Activated T-helper 1 cell treated with anti-CD3 and anti-CD28 coated beads, Interleukin-12 subunit alpha, Interleukin-12 subunit beta, Interleukin-2, Interleukin-4 antibody, amounts not matched to agents 30 ng/mL and 10 ng/mL and 1 ng/mL, durations not matched to agents 14 hours and 24 hours and 36 hours (primary cell): ENCODE data around the gene PKD1. TPM values are rescaled to one million over a fixed set of nuclear protein-coding genes. Genes with fewer than 3 reads are reported as not detected.
"Not testable (repeated sequence)": the region's sequence is repeated elsewhere in the genome, so short reads cannot be mapped to it uniquely, and the experiment has no call there.

Source experiments
- DNase-seq: peaks from one replicate; pipeline ENCODE4 v3.0.0; 2021; ENCODE audit warnings: low spot score
- H3K27ac Mint-ChIP-seq: one replicate; pipeline ENCODE4 v1.8.0; 2021; ENCODE audit warnings: mild to moderate bottlenecking, mixed read lengths
- H3K27me3 Mint-ChIP-seq: one replicate; pipeline ENCODE4 v1.8.0; 2022; ENCODE audit warnings: mild to moderate bottlenecking, moderate library complexity, mixed read lengths; ENCODE audit not compliant: insufficient read depth
- H3K36me3 Mint-ChIP-seq: one replicate; pipeline ENCODE4 v1.8.0; 2021; ENCODE audit warnings: low read depth, mixed read lengths
- H3K4me1 Mint-ChIP-seq: one replicate; pipeline ENCODE4 v1.8.0; 2021; ENCODE audit warnings: low read depth, mixed read lengths
- H3K4me3 Mint-ChIP-seq: one replicate; pipeline ENCODE4 v1.8.0; 2021; ENCODE audit warnings: mild to moderate bottlenecking, moderate library complexity, mixed read lengths
- H3K9me3 Mint-ChIP-seq: one replicate; pipeline ENCODE4 v1.8.0; 2021; ENCODE audit warnings: mixed read lengths
- intact Hi-C: fragments of 100-400 bp; cut with micrococcal nuclease; formaldehyde crosslinking; loops from one replicate; pipeline ENCODE4 v1.15.1; 2024
- total RNA-seq: library from RNA; stranded (reverse); gene quantifications from 2 replicates; pipeline ENCODE4 v1.2.3, GENCODE V29; 2022

Gene PKD1
- total RNA-seq = 92.5 and 104 TPM in 2 replicates

GRCh38 chr16:2135770-2136490 lies at the start of gene PKD1:
TSS of gene PKD1 (minus strand) at chr16:2135898. CDS start at chr16:2135689, 209 bp downstream.
- H3K4me1 Mint-ChIP-seq = peaks cover 18% of the 10 kb centered on the region
- H3K27ac Mint-ChIP-seq = peak within 1 kb of the TSS; percentile 92
- H3K4me3 Mint-ChIP-seq = peak within 1 kb of the TSS; percentile 88
- not testable (repeated sequence) for H3K27me3 Mint-ChIP-seq, H3K36me3 Mint-ChIP-seq, H3K9me3 Mint-ChIP-seq
- intact Hi-C loops = loop anchor here (1.0 kb wide), 2 partner anchors 19 to 89 kb away; partner anchors contain the start of genes NTHL1, TRAF7 and TSC2
- DNase-seq = peak; percentile 100

GRCh38 chr16:2184962-2185361 lies 49.3 kb upstream of the PKD1 start:
- H3K4me3 Mint-ChIP-seq = no peak overlapping the region
- no peaks in the 10 kb centered on the region for H3K36me3 Mint-ChIP-seq
- H3K9me3 Mint-ChIP-seq = no peaks in the 10 kb centered on the region
- DNase-seq = no peak
- H3K27me3 Mint-ChIP-seq = no peaks in the 10 kb centered on the region
- intact Hi-C loops = no loop called here
- no peaks in the 10 kb centered on the region for H3K4me1 Mint-ChIP-seq
- H3K27ac Mint-ChIP-seq = no peak overlapping the region

GRCh38 chr16:2184346-2184745 lies 48.6 kb upstream of the PKD1 start:
- H3K4me1 Mint-ChIP-seq = no peaks in the 10 kb centered on the region
- H3K9me3 Mint-ChIP-seq = no peaks in the 10 kb centered on the region
- intact Hi-C loops = no loop called here
- H3K4me3 Mint-ChIP-seq = no peak overlapping the region
- no peak for DNase-seq
- H3K27ac Mint-ChIP-seq = no peak overlapping the region
- no peaks in the 10 kb centered on the region for H3K27me3 Mint-ChIP-seq
- no peaks in the 10 kb centered on the region for H3K36me3 Mint-ChIP-seq

- no peak overlapping the region for H3K27ac Mint-ChIP-seq
- no peak for DNase-seq
- no peak overlapping the region for H3K4me3 Mint-ChIP-seq
- H3K36me3 Mint-ChIP-seq = no peaks in the 10 kb centered on the region
- H3K4me1 Mint-ChIP-seq = no peaks in the 10 kb centered on the region
- H3K27me3 Mint-ChIP-seq = no peaks in the 10 kb centered on the region
- no peaks in the 10 kb centered on the region for H3K9me3 Mint-ChIP-seq
- intact Hi-C loops = no loop called here
These were observed 48.0 kb upstream of the PKD1 start for GRCh38 chr16:2183671-2184070.

DNA sequence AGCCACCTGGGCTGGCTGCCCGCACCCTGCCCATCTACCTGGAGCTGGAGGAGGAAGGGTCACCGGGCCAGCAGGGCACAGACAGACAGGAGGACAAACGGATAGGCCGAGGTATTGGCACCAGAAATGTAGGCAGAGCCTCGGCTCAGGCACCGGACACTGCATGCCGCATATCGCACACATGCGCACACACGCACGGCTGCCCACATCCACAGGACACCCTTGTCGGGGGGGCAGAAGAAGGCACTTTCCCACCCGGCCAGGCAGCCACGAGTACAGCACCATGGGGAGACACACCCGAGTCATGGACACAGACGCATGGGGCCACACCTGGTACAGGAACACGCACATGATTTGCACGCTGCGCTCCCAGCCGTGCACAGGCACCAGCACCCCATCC lies 46.3 kb upstream of the PKD1 start:
- no peaks in the 10 kb centered on the region for H3K36me3 Mint-ChIP-seq
- no peak overlapping the region for H3K4me3 Mint-ChIP-seq
- DNase-seq = no peak
- H3K27ac Mint-ChIP-seq = no peak overlapping the region
- no peaks in the 10 kb centered on the region for H3K4me1 Mint-ChIP-seq
- no peaks in the 10 kb centered on the region for H3K27me3 Mint-ChIP-seq
- intact Hi-C loops = no loop called here
- H3K9me3 Mint-ChIP-seq = no peaks in the 10 kb centered on the region

DNA sequence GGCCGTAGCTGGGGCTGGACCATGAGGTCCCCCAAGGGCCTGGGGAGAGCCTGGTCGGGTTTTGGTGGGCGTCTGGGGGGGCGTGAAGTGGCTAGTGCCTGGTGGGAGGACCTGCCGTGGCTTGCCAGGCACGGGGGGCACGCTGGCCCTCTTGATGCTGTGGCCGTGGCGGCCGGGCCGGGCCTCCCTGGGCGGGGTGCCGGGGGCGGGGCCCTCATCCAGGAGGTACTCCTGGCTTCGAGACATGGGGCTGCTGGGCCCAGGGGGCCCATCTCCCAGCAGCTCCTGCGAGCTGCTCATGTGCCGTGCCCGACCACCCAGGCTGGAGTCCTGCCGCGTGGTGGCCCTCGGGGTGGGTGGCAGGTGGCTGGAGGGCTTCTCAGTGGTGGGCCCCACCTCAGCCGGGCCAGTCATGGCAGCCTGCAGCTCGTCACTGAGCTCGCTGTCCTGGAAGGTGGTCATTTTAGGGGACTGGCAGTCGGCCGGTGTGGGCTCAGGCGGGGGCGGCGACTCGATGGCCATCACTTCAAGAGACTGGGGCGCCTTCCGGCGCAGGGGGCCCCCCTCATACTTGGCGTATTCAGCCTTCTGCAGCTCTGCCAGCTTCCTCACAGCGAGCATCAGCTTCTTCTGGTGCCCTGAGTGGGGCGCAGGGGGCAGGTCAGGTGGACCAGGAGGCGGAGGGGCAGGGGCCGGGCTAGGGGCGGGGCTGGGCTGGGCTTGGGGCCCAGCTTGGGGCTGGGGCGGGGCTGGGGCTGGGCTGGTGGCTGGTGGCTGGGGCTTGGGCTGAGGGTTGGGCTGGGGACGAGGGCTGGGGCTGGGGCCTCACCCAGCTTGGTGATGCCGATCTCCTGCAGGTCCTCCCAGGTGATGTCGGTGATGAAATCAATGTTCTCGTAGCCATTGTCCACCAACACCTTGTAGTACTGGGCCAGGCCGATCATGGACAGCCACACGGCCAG lies 45.5 kb upstream of the PKD1 start:
- Mint-ChIP-seq H3K4me3 (no peak overlapping the region), H3K9me3 (no peaks in the 10 kb centered on the region), H3K27me3 (no peaks in the 10 kb centered on the region), H3K27ac (no peak overlapping the region), H3K36me3 (no peaks in the 10 kb centered on the region), H3K4me1 (no peaks in the 10 kb centered on the region)
- no peak for DNase-seq
- intact Hi-C loops = no loop called here

DNA sequence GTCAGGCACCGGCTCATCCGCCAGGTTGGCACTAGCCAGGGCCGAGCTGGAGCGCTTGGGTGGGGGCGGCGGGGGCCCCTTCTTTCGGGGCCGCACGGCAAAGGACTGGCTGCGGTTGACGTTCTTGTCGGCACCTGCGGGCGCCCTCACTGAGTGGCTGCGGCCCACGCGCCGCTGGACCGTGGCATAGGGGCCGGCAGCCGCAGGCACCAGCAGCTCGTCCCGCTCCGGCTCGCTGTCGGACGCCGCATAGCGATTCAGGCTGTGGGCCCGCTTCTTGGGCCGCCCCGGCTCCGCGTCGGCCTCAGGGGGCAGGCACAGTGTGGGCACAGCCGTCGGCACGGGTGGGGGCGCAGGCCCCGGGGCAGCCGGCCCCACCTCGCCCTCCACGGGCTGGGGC lies 44.8 kb upstream of the PKD1 start:
- H3K27me3 Mint-ChIP-seq = no peaks in the 10 kb centered on the region
- no peak overlapping the region for H3K27ac Mint-ChIP-seq
- intact Hi-C loops = no loop called here
- H3K36me3 Mint-ChIP-seq = no peaks in the 10 kb centered on the region
- no peaks in the 10 kb centered on the region for H3K9me3 Mint-ChIP-seq
- H3K4me3 Mint-ChIP-seq = no peak overlapping the region
- no peaks in the 10 kb centered on the region for H3K4me1 Mint-ChIP-seq
- no peak for DNase-seq

GRCh38 chr16:2179576-2179975 lies 43.9 kb upstream of the PKD1 start:
- Mint-ChIP-seq H3K36me3 (no peaks in the 10 kb centered on the region), H3K27ac (no peak overlapping the region), H3K27me3 (no peaks in the 10 kb centered on the region), H3K4me1 (no peaks in the 10 kb centered on the region), H3K4me3 (no peak overlapping the region), H3K9me3 (no peaks in the 10 kb centered on the region)
- DNase-seq = no peak
- intact Hi-C loops = no loop called here

GRCh38 chr16:2179107-2179501 lies 43.4 kb upstream of the PKD1 start:
- no peak overlapping the region for H3K4me3 Mint-ChIP-seq
- intact Hi-C loops = no loop called here
- H3K27ac Mint-ChIP-seq = no peak overlapping the region

DNA sequence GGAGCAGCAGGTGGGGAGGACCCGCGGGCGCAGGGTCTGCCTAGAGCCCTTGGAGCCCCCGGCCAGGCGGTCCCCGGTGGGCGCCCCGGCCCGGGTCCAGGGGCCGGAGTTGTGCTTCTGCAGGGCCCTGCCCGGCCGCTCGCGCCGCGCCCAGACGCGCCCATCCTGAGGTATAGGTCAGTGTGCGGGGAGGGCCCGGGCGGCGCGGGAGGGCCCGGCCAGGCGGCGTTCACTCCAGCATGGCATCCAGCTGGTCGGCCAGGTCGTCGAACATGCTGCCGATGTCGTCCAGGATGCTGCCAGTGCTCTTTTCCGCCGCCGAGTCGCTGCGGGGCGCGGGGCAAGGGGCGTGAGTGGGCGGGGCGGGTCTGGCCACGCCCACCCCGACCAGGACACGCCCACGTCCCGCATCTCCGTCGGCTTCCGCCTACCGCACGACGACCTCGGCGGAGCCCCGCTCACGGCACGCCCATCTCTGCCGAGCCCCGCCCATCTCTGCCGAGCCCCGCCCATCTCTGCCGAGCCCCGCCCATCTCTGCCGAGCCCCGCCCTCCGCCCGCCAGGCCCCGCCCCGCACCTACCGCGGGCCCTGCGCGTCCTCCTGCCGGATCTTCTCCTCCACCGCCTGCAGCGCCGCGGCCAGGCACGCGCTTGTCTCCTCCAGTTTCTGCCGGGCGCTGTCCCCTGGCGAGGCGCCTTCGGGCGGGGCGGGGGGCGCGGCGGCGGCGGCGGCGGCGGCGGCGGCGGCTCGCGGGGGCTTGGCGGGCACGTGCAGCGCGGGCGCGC lies 42.8 kb upstream of the PKD1 start:
- Mint-ChIP-seq H3K27ac (no peak overlapping the region), H3K9me3 (no peaks in the 10 kb centered on the region), H3K36me3 (peaks cover 6% of the 10 kb centered on the region), H3K4me3 (no peak overlapping the region), H3K4me1 (no peaks in the 10 kb centered on the region), H3K27me3 (no peaks in the 10 kb centered on the region)
- intact Hi-C loops = loop anchor here (1.0 kb wide), 1 partner anchor 45 kb away; the partner anchor contains the start of gene E4F1
- no peak for DNase-seq

More at GRCh38 chr16:2179107-2179501, 43.4 kb upstream of the PKD1 start:
- DNase-seq = no peak
- Mint-ChIP-seq H3K4me1 (no peaks in the 10 kb centered on the region), H3K36me3 (peaks cover 3% of the 10 kb centered on the region), H3K9me3 (no peaks in the 10 kb centered on the region), H3K27me3 (no peaks in the 10 kb centered on the region)

DNA sequence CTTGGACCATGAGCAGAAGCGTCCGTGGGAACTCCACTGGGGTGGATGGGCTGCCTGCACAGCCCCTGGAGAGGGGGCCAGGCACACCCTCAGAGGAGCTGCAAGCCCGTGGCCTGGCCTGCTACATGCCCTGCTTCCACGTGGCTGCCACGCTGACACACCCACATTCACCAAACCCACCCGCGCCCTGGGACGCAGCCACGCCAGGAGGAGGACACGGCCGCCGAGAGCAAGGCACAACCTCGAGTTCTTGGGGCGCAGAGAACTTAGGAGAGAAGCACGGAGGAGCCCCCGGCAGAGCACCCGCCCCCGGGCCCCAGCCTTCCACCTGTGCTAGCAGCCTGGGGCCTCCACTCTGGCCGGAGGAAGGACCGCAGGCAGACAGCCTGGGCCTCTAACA lies 41.9 kb upstream of the PKD1 start:
- no peaks in the 10 kb centered on the region for H3K27me3 Mint-ChIP-seq
- DNase-seq = no peak
- no peak overlapping the region for H3K4me3 Mint-ChIP-seq
- no peaks in the 10 kb centered on the region for H3K9me3 Mint-ChIP-seq
- peaks cover 6% of the 10 kb centered on the region for H3K36me3 Mint-ChIP-seq
- no peak overlapping the region for H3K27ac Mint-ChIP-seq
- intact Hi-C loops = no loop called here
- no peaks in the 10 kb centered on the region for H3K4me1 Mint-ChIP-seq

GRCh38 chr16:2177101-2177500 lies 41.4 kb upstream of the PKD1 start:
- H3K27ac Mint-ChIP-seq = no peak overlapping the region
- no peak for DNase-seq
- no peak overlapping the region for H3K4me3 Mint-ChIP-seq
- no peaks in the 10 kb centered on the region for H3K27me3 Mint-ChIP-seq
- peaks cover 6% of the 10 kb centered on the region for H3K36me3 Mint-ChIP-seq
- no peaks in the 10 kb centered on the region for H3K9me3 Mint-ChIP-seq
- intact Hi-C loops = no loop called here
- no peaks in the 10 kb centered on the region for H3K4me1 Mint-ChIP-seq
